T1000 (cell line): ENCODE measurements around the gene JPH4.
"Not testable (repeated sequence)": the region's sequence is repeated elsewhere in the genome, so short reads cannot be mapped to it uniquely, and the experiment has no call there.

ENCODE experiments used
- DNase-seq: peaks from one replicate; lab custom pipeline; 2025; ENCODE audit warnings: mixed read lengths; lab: John Stamatoyannopoulos, UW

Gene JPH4

GRCh38 chr14:23609001-23609400 lies 30.4 kb upstream of the JPH4 start:
- no peak for DNase-seq

- DNase-seq, result no peak
Observed at GRCh38 chr14:23608454-23608853, 29.9 kb upstream of the JPH4 start.

DNA sequence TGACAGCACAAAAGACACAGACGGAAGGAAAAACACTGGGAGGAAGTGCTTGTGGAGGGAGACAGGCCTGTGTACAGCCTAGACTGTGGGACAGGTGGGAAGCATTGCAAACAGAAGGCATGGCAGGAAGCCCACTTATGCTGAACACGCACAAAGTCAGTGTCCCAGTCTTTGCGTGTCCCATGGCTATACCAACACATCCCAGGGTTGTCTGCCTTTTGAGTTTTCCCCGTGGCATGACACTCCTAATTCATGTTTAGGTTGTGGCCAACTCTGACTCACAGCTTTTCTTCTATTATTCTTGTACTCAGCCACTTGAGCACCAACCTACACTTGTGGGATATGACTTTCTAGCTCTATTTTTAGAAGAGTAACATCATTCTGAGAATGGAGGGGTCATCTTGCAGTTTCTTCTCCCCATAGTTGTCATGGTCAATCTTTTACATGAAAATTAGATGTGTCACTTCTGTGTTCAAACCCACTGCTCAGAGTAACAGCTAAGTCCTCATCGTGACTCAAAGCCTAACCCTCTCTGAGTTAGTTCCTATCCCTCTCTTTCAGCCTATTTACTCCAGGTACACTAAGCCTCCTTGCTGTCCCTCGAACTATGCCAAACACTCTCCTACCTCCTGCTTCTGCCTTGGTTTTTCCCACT lies 27.5 kb upstream of the JPH4 start:
- DNase-seq, result no peak

DNA sequence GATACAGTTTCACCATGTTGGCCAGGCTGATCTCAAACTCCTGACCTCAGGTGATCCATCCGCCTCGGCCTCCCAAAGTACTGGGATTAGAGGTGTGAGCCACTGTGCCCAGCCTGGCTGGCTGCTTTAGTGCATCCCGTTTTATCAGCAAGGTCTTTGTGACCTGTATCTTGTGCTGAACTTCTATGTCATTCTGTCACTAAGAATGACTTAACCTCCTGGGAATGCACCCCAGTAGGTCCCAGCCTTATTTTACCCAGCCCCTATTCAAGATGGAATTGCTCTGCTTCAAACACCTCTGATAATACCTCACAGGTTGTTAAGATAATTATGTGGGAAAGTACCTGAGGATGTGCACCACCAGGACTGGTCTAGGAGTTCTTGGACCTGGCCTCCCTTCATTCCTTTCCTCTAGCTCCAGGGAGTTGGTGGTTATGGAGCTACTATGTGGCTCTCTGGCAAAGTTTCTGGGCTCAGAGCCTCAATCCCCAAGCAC lies 26.1 kb upstream of the JPH4 start:
- no peak for DNase-seq

GRCh38 chr14:23604148-23604547 lies 25.6 kb upstream of the JPH4 start:
- no peak for DNase-seq

DNA sequence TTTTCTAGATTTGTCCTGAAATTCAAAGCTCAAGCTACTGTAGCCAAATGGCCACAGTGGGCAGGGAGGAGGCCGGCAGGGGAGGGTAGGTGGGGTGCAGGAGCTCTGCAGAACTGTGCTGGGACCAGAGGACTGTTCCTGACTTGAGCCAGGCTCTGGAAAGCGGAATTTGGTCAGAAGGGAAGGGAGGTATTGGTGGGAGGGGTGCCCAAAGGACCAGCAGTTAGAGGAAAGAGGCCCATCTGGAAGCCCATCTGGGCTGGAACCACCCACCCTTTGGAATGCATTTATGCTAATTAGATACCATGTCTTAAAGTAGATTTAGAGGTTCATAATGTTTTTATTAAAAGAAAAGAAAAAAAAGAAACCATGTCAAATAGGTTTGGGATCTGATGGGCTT lies 24.5 kb upstream of the JPH4 start:
- no peak for DNase-seq

DNA sequence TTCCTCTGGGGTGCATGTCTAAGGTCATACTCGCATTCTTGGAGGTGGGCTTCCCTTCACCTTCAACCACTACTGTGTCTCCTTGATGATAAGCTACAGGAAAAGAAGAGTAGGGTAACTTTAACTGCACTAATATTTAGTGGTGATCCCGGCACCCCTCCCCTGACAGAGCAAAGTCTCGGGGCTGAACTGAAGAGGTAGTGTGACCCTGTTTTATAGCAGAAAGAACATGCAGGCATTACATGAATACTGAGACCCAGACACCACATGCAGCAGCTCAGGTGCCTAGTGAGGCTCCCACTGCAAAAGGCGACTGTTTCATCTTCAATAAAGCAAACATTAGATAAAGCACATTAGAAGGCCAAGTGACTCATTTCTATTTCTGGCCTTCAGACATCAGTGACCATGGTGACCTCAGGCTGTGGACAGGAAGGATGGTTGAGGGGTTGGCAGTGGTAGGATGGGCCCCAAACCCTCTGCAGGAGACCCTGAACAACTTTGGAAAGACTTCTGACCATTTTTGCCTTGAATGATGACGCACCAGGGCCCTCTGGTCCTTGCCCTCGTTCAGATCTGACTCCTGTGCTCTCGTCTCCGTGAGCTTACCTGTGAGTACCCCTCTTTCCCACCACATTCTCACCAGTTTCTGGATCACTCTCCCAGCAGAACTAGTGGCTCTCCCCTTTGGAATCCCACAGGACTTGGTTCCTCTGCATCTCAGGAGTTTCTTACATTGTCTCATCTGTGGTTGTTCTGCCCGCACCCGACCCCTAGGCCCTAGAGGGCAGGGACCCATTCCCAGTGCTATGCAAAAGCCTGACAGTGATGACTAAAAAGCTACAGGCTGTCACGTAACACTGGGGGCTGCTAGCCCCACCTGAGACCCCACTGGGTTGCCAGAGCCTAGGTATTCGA lies 23.8 kb upstream of the JPH4 start:
- DNase-seq, result no peak

GRCh38 chr14:23601845-23602180 lies 23.2 kb upstream of the JPH4 start:
- DNase-seq, result no peak

DNA sequence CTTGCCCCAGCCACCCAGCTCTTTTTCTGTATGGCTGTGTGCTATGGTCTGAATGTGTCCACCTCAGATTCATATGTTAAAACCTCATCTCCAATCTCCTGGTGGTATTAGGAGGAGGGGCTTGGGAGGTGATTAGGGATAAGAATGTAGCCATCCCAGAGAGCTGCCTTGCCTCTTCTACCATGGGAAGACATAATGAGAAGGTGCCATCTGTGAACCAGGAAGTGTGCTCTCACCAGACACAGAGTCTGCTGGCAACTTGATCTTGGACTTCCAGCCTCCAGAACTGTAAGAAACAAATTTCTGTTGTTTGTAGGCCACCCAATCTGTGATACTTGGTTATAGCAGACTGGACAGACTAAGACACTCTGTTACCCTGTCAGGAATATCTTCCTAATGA lies 22.8 kb upstream of the JPH4 start:
- no peak for DNase-seq

GRCh38 chr14:23600806-23601205 lies 22.2 kb upstream of the JPH4 start:
- DNase-seq, result no peak

DNA sequence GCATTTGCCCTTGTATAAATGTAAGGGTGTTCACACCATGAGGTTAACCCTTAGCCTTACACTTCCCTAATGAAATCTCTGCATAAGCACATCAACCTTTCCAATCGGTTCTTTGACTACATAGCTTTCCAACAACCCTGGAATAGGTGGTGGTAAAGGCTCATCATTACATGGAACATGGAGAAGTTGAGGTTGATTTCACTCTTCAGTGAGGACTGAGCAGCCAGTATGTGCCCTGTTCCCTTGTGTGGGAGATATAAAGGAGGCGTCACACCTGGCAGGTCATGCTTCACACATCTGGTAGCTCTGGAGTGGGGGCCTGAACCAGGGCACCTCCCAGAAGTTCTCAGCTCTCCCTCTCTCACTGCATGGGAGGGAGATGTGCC lies 21.7 kb upstream of the JPH4 start:
- no peak for DNase-seq

DNA sequence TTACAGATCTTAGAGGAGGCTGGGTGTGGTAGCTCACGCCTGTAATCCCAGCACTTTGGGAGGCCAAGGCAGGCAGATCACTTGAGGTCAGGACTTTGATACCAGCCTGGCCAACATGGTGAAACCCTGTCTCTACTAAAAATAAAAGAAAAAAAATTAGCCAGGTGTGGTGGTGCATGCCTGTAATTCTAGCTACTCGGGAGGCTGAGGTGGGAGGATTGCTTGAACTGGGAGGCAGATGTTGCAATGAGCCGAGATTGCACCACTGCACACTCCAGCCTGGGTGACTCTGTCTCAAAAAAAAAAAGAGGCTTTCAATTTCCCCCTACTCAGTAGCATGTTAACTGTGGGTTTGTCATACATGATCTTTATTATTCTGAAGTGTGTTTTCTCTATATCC lies 15.6 kb upstream of the JPH4 start:
- not testable (repeated sequence) for DNase-seq

GRCh38 chr14:23590198-23590597 lies 11.6 kb upstream of the JPH4 start:
- DNase-seq, result no peak

GRCh38 chr14:23589606-23590005 lies 11.0 kb upstream of the JPH4 start:
- DNase-seq, result no peak

DNA sequence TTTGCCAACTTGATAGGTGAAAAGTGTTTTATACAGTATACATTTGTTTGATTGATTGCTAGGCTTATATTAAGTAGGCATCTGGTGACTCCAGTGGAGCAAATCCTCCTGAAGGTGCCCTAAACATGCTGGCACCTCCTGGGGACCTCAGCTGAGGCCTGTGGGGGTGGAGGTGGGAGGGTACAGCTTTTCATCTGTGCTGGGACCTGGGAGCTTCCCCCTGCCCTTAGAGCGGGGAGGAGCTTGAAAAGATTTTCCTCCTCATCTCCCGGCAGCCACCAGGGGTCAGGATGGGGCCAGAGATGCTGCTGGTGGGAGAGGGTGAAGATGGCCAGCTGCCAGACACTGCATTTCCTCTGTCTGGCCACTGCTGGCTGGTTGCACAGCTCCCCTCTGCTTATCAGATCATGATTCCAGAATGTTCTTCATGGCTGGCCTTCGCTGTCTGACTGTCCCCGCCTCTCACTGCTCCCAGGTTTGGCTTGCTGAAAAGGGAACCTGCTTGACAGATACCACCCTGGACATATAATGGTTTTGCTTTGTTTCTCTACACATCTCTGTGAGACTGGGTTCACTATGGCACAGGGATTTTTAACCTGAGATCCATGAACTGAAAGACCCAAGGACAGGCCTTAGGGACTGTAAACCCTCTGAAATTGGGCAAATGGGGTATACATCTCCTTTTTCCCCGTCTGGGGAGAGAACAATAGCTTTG lies 10.5 kb upstream of the JPH4 start:
- peak; percentile 41 for DNase-seq

DNA sequence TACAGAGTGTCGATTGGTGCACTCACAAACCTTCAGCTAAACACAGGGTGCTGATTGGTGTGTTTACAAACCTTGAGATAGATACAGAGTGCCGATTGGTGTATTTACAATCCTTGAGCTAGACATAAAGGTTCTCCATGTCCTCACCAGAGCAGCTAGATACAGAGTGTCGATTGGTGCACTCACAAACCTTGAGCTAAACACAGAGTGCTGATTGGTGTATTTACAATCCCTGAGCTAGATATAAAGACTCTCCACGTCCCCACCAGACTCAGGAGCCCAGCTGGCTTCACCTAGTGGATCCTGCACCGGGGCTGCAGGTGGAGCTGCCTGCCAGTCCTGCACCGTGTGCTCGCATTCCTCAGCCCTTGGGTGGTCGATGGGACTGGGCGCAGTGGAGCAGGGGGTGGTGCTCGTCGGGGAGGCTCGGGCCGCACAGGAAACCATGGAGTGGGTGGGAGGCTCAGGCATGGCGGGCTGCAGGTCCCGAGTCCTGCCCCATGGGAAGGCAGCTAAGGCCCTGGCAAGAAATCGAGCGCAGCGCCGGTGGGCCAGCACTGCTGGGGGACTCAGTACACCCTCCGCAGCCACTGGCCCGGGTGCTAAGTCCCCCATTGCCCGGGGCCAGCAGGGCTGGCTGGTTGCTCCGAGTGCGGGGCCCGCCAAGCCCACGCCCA lies 6.1 kb upstream of the JPH4 start:
- DNase-seq, result not testable (repeated sequence)

DNA sequence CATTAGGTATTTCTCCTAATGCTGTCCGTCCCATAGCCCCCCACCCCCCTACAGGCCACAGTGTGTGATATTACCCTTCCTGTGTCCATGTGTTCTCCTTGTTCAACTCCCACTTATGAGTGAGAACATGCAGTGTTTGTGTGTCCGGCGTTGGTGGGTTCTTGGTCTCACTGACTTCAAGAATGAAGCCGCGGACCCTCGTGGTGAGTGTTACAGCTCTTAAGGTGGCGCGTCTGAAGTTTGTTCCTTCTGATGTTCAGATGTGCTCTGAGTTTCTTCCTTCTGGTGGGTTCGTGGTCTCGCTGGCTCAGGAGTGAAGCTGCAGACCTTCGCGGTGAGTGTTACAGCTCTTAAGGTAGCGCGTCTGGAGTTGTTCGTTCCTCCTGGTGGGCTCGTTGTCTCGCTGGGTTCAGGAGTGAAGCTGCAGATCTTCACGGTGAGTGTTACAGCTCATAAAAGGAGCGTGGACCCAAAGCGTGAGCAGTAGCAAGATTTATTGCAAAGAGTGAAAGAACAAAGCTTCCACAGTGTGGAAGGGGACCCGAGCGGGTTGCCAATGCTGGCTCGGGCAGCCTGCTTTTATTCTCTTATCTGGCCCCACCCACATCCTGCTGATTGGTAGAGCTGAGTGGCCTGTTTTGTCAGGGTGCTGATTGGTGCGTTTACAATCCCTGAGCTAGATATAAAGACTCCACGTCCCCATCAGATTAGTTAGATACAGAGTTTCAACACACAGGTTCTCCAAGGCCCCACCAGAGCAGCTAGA lies 5.4 kb upstream of the JPH4 start:
- not testable (repeated sequence) for DNase-seq

DNA sequence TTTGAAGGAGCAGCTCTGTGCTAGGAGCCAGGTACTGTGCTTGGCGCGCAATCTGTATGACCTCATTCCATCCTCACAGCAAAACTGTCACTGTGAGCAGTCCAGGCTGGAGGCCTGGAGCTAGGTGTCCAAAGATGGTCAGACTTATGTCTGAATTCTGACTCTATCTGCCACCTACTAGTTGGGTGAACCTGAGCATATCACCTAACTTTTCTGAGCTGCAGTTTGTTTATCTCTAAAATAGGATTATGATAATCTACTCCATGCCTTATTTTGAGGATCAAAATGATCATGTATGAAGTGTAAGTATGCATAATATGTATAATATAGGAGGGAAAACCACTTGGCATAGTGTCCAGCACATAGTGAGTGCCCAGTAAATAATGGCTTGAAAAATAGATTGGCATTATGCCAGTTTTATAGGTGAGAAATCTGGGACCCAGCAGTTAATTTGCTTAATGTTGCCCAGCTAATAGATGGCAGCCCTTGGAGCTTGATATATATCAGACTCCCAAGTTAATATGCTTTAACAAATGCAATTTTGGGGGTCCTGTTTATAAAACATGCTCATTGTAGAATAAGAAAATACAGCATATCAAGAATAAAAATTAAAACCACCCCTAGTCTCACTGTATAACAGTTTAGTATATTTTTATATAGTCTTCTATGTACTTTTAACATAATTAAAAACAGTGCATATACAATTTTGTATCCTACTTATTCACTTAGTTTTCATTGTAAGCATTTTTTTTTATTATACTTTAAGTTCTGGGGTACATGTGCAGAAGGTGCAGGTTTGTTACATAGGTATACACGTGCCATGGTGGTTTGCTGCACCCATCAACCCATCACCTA lies 4.5 kb upstream of the JPH4 start:
- DNase-seq, result no peak

DNA sequence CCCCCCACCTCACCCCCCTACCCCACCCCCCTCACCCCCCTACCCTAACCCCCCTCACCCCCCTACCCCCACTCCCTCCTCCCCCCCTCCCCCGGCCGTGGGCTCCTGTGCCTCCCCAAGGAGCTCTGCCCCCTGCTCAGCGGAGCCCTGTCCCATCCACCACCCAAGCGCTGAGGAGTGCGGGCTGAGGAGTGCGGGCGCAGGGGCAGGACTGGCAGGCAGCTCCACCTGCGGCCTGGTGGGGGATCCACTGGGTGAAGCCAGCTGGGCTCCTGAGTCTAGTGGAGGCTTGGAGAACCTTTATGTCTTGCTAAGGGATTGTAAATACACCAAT lies 2.3 kb upstream of the JPH4 start:
- DNase-seq, result no peak

DNA sequence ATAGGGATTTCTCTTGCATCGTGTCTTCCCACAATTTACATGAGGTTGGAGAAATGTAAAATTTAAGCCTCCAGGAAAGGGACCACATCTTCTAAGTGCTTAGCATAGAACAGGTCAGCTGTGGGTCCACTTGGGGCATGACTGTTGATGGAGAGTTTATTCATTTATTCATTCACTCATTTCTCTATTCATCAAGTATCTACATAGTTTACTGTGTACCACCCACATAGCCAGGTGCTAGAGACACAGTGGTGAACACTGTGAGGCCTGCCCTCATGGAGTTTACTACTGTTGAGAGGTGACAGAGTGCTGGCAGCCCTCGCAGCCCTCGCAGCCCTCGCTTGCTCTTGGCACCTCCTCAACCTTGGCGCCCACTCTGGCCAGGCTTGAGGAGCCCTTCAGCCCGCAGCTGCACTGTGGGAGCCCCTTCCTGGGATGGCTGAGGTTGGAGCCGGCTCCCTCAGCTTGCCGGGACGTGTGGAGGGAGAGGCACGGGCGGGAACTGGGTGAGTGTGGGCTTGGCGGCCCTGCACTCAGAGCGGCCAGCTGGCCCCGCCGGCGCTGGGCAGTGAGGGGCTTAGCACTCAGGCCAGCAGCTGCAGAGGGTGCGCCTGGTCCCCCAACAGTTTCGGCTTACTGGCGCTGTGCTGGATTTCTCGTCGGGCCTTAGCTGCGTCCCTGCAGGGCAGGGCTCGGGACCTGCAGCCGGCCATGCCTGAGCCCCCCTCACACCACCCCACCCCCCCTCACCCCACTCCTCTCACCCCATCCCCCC lies 1.7 kb upstream of the JPH4 start:
- DNase-seq, result no peak
